NCI-H1930 (cell line): Measurements from ENCODE around the gene EDDM3A.

Experiments
- DNase-seq, 2 experiments: peaks; one replicate each; lab custom pipeline; 2025; lab: John Stamatoyannopoulos, UW

EDDM3A gene

GRCh38 chr14:20789230-20789813 is 43.6 kb downstream of the EDDM3A start:
- DNase-seq = no peak

DNA sequence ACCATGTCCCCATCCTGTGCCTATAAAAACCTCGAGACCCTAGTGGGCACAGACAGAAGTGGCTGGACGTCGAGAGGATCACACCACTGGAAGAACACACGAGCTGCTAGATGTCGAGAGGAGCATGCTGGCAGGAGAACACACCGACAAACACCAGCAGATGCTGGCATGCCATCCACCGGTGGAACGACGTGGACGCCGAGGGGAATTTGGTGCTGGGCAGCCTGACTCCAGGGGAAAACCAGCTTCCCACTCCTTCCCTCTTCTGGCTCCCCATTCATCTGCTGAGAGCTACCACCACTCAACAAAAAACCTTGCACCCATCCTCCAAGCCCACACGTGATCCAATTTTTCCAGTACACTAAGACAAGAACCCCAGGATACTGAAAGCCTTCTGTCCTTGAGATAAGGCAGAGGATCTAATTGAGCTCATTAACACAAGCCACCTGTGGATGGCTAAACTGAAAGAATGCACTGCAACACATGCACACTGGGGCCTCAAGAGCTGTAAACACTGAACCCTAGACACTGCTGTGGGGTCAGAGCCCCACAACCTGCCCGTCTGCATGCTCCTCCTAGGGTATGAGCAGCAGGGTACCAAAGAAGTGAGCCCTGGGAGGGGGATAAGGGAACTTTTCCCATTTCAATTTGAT is 44.9 kb downstream of the EDDM3A start:
- DNase-seq = no peak

DNA sequence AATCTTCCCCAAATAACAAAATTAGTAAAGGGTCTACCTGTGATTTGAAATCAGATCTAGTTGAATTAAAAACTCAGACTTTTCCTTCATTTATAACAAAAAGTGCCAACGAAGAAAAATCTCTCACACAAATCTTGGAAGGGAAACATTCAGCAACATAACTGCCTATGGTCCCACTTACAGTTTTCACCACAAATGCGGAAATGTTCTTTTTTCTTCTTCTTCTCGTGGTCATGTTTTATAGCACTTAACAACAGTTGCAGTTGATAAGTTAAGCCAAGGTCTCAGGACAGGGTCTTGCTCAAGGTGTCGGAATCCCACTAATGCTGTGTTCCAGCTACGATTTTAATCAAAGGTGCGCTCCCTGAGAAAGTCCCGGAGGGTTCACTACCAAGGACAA is 45.5 kb downstream of the EDDM3A start:
- DNase-seq = no peak

DNA sequence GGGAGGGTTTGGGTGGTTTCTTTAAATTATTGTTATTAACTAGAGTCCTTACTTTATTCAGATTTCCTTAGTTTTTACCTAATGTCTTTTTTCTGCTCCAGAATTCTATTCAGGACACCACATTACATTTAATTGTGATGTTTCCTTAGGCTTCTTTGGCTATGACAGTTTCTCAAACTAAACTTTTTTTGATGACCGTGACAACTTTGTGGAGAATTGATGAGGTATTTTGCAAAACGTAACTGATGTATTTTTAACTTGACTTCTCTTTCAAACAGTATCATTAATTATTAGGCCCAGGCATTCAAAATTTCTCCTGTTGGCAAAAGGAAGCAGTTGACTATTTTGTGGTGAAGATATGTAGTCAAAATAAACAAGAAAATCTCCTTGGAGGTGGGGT is 45.9 kb downstream of the EDDM3A start:
- DNase-seq = no peak

- no peak for DNase-seq
These were observed 46.9 kb downstream of the EDDM3A start for GRCh38 chr14:20792556-20792955.

GRCh38 chr14:20794644-20795369 is 49.1 kb downstream of the EDDM3A start:
- DNase-seq = no peak

- DNase-seq = no peak
These were observed 51.5 kb downstream of the EDDM3A start for GRCh38 chr14:20797164-20797563.
